Breast epithelium (tissue), 3 donors: ENCODE data around the gene IKZF2.
A peak's percentile ranks its signal among the peaks of the same experiment; 100 is the strongest.

ENCODE experiments used
- POLR2A ChIP-seq: fragments of 450-650 bp; IDR thresholded peaks from one replicate; pipeline ENCODE4 v1.6.1; 2016; ENCODE audit warnings: antibody characterized with exemption, mild to moderate bottlenecking, moderate library complexity
- POLR2AphosphoS5 ChIP-seq, 3 donors: sonication (generic); formaldehyde crosslinking; IDR thresholded peaks; one replicate each; pipeline ENCODE4 v1.6.1; 2017; ENCODE audit warnings: antibody characterized with exemption in 3 of 3
- TF ChIP-seq, protein P1 (sequence below), 3 donors: fragments of 450-650 bp; IDR thresholded peaks; one replicate each; pipeline ENCODE4 v1.5.1; 2016 to 2017; ENCODE audit warnings: antibody characterized with exemption in 3 of 3, mild to moderate bottlenecking in 3 of 3, moderate library complexity in 3 of 3

DNA sequence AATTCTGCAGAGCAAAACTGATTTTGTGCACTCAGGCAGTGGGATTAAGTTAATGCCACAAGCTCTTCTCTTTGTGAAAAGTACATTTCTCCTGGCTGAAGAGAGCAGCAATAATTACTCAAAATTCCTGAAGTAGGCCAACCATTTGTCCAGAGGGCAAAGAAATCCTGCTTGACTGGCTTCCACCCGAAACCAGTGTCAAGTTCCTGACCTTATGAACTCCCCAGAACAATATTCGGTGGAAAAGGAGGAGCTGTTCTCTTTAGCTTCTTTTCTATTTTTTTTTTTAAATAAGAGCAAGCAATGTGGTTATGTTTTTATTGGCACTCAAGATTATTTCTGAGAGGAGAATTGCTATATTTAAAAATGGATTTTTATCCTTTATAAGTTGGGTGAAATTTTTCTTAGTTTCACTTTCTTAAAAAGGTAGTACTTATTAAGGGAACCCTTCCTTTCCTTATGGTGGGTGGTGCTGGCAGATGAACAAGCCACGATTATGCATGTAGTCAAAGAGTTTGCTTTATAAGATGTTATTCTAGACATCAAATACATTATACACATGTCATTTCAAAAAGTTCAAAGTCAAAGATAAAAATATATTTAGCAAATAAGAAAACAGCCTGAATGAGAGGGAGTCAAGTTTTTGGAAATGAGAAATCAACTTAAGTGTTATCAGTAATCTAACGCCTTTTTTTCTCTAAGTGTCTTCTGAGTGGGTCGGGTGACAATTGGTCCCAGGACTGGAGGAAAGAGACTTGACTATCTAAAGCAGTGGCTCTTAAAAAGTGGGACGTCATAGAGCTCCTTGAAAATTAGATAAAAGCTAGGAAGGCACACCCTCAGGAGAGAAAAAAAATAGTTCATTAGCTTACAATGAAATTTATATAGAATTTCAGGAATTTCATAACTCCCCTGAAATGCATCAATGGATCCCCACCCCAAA lies 194.5 kb downstream of the IKZF2 start:
- TF ChIP-seq, protein P1, sequence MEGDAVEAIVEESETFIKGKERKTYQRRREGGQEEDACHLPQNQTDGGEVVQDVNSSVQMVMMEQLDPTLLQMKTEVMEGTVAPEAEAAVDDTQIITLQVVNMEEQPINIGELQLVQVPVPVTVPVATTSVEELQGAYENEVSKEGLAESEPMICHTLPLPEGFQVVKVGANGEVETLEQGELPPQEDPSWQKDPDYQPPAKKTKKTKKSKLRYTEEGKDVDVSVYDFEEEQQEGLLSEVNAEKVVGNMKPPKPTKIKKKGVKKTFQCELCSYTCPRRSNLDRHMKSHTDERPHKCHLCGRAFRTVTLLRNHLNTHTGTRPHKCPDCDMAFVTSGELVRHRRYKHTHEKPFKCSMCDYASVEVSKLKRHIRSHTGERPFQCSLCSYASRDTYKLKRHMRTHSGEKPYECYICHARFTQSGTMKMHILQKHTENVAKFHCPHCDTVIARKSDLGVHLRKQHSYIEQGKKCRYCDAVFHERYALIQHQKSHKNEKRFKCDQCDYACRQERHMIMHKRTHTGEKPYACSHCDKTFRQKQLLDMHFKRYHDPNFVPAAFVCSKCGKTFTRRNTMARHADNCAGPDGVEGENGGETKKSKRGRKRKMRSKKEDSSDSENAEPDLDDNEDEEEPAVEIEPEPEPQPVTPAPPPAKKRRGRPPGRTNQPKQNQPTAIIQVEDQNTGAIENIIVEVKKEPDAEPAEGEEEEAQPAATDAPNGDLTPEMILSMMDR (IDR thresholded peaks at IDR 0.05): no peak
- TF ChIP-seq POLR2AphosphoS5 (IDR thresholded peaks at IDR 0.05): peak in 1 of 3 donors; percentile 57
- no peak for TF ChIP-seq POLR2A
